ENCODE data around the gene CLIC6. TPM values are rescaled to one million over a fixed set of nuclear protein-coding genes. Genes with fewer than 3 reads are reported as not detected.

Gene CLIC6
- total and polyA plus RNA-seq, 9 of the 15 experiments (the other 6 are each of a cell fraction or from before 2014, with no cell fraction given) = not detected

DNA sequence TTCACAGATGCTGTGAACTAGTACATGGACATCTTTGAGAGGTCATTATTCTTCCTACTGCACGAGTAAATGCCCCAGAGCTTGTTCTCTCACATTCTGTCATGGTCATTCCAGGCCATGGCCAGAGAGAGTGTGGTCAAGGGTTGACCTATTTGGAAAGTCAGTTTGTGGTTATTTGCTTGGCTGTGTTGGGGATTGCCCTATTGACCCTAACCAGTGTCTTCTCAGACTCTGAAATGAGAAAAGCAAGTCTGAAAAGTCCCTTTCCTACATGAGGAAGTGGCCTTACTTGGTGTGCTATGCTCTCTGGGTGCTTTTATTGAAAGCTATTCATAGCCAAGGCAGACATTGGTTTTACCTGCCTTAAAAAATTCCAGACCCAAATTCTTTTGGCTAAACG lies 26.6 kb downstream of the CLIC6 start:
- Histone ChIP-seq H3K4me1 (replicated peaks in 1 of 2; ENCODE audit: control insufficient read depth in 2 of 2, insufficient read depth in 2 of 2, low read length in 2 of 2) (no peaks in the 10 kb centered on the region; a peak in 1 of 5 replicates), H3K9me1 (ENCODE audit: control insufficient read depth, insufficient read depth, low read length) (no peaks in the 10 kb centered on the region), H3K9me3 (replicated peaks; ENCODE audit: control insufficient read depth, insufficient read depth, low read depth, low read length) (no peaks in the 10 kb centered on the region), H4K20me1 (replicated peaks; ENCODE audit: control insufficient read depth, insufficient read depth, low read length) (no peaks in the 10 kb centered on the region), H3K36me3 (ENCODE audit: control insufficient read depth, insufficient read depth, low read length) (no peaks in the 10 kb centered on the region), H3K79me2 (ENCODE audit: control insufficient read depth, insufficient read depth, low read length) (no peaks in the 10 kb centered on the region), H3K4me3 (no peak overlapping the region), H3K27me3 (ENCODE audit: control insufficient read depth in 2 of 2, insufficient read depth in 2 of 2, low read length in 2 of 2) (peaks cover 17 to 19% of the 10 kb centered on the region in 2 experiments), H3K27ac (ENCODE audit: extremely low read depth, low read depth, low read length) (no peak overlapping the region), H3K4me2 (ENCODE audit: insufficient read depth, low read length) (no peak overlapping the region), H3K9ac (ENCODE audit: insufficient read depth in 1 of 2, low read depth in 2 of 2, low read length in 2 of 2) (no peak overlapping the region), H2AFZ (ENCODE audit: low read depth, low read length) (no peak overlapping the region)
- ChIA-PET CTCF (ENCODE audit: low intra/inter-chr PET ratio) (no interaction called here), POLR2A (interaction anchor here (0.6 to 0.7 kb wide), 2 partner anchors 10 to 179 kb away, joined by 3 read pairs; no protein-coding TSS in a partner anchor)
- in situ Hi-C loops (cut with MboI) (no loop called here), intact Hi-C loops (cut with micrococcal nuclease) (no loop called here)
- TF ChIP-seq CTBP1 (IDR thresholded peaks at IDR 0.05; ENCODE audit: borderline replicate concordance) (no peak), HDAC3 (IDR thresholded peaks at IDR 0.05; ENCODE audit: borderline replicate concordance, partially characterized antibody) (no peak), FOXK2 (conservative IDR thresholded peaks at IDR 0.05 in 1 of 2, IDR thresholded peaks at IDR 0.05 in 1 of 2; ENCODE audit: low read depth in 2 of 2) (no peak), ZNF175 (CRISPR knock-in tag; IDR thresholded peaks at IDR 0.05; ENCODE audit: low read depth) (no peak), CBX1 (IDR thresholded peaks at IDR 0.05; ENCODE audit: low read depth) (no peak), ZNF431 (CRISPR knock-in tag; IDR thresholded peaks at IDR 0.05) (no peak), TAF7 (tag; IDR thresholded peaks at IDR 0.05) (no peak), ZSCAN32 (CRISPR knock-in tag; IDR thresholded peaks at IDR 0.05) (no peak), PHF20 (IDR thresholded peaks at IDR 0.05; ENCODE audit: partially characterized antibody) (no peak), PRPF4 (IDR thresholded peaks at IDR 0.05; ENCODE audit: insufficient read depth, low read depth, low read length, poor library complexity, severe bottlenecking) (no peak), KHSRP (IDR thresholded peaks at IDR 0.05) (no peak), KLF1 (tag; IDR thresholded peaks at IDR 0.05) (no peak), BRD9 (IDR thresholded peaks at IDR 0.05; ENCODE audit: low read depth, partially characterized antibody) (no peak), FUS (optimal IDR thresholded peaks at IDR 0.05; ENCODE audit: low read depth, low read length) (no peak), KLF10 (CRISPR knock-in tag; IDR thresholded peaks at IDR 0.05) (no peak), SMAD4 (CRISPR knock-in tag; conservative IDR thresholded peaks at IDR 0.05) (no peak), BHLHE40 (IDR thresholded peaks at IDR 0.05; ENCODE audit: low read length) (no peak), ZFP30 (CRISPR knock-in tag; IDR thresholded peaks at IDR 0.05; ENCODE audit: borderline replicate concordance) (no peak), KDM4B (IDR thresholded peaks at IDR 0.05; ENCODE audit: borderline replicate concordance in 2 of 2, low read depth in 1 of 2) (no peak)
- DNase-seq (ENCODE audit: extremely low read depth in 1 of 4, low spot score in 3 of 4) (no peak), ATAC-seq (no peak), FAIRE-seq (no peak)
- BruUV-seq (replicated peaks) = no TSS peak
- 0% methylated on average over 2 of the region's 2 CpGs for WGBS (ENCODE audit: insufficient coverage, low coverage, missing lambda C conversion rate)
